ENCODE data around the gene PDCD11.

- TF ChIP-seq CTCF (IDR thresholded peaks at IDR 0.05) (no peak), POLR2A (IDR thresholded peaks at IDR 0.05) (no peak), POLR2AphosphoS5 (IDR thresholded peaks at IDR 0.05) (no peak)
These were observed 70.3 kb downstream of the PDCD11 start for GRCh38 chr10:103466734-103467133.
